ENCODE results near the gene DNAJC7.
A peak's percentile ranks its signal among the peaks of the same experiment; 100 is the strongest.
"Not testable (repeated sequence)": the region's sequence is repeated elsewhere in the genome, so short reads cannot be mapped to it uniquely, and the experiment has no call there.

DNAJC7 gene

DNA sequence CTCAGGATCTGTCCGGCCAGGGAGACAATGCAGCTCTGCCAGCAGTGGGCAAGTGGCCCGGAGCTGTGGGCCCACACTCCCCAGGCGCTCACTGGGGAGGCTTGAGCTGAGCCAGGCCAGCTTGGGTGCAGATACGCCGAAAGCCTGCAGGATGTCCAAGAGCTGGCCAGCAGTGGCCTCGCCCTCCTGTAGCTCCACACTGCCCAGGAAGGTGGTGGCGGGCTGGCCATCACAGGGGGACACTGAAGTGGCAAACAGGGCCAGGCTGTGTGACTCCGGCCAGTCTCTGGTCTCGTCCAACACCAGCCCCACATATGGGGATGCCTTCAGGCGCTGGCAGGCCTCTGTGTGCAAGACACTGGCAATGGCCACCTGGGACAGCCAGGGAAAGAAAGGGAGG lies 23.6 kb upstream of the DNAJC7 start:
- no peak for DNase-seq

DNA sequence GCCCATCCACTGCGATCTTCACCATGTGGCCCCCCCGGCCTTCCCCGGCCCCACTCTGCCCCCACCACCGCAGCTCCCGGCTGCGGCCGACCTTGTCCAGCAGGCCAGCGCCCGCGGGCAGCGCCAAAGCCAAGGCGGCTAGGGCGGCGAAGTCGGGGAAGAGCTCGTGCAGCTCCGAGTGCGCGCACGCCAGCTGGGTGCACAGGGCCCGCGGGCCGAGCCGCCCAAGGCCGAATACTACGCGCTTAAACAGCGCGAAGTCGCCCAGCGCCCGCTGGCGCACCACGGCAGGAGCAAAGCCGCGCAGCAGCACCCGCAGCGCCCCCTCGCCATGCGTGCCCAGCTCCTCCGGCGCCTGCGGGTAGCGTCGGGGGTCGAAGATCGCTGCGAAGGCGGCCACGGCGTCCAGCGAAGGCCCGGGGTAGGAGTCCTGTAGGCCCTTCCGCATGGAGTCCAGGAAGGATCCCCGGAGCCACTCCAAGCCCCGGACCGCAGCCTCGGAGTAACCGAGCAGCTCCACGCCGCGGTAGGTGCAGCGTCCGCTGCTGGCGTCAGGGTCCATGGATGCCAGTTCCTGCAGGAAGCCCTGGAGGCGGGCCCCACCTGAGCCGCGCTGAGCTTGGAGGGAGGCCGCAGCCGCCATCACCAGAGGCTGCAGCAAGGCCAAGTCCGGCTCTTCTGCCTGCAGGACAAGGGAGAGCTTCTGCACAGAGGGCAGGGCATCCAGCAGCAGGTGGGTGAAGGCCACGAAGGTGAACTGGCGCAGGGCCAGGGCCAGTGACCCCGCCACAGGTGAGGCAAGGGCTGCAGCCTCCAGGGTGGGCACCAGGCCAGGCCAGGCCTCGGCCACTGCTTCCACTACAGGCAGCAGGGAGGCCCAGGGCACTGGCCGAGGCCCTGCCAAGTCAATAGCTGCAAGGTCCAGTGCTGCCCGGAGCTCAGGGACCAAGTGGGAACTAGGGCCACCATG lies 22.8 kb upstream of the DNAJC7 start:
- no peak for DNase-seq

- no peak for DNase-seq
Observed at GRCh38 chr17:42038221-42038973, 21.2 kb upstream of the DNAJC7 start.

DNA sequence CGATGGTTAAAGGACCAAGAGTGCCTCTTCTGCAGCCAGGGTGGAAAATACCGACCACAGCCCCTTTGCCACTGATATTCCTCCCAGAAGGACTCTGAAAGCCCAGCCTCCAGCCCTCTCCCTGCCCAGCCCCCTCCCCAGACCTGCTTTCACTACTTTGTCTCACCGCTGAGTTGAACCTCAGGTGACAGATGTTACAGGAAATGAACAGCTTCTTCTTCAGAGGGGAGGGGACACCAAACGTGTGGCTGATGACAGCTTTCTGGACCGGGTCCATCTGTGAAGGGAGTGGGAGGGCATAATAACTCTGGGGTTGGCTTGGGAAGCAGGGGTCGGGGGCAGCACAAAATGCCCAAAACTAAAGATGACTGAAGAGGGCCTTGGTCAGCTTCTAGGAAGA lies 16.8 kb upstream of the DNAJC7 start:
- peak; percentile 65 for DNase-seq

GRCh38 chr17:42031584-42031983 lies 14.3 kb upstream of the DNAJC7 start:
- no peak for DNase-seq

- no peak for DNase-seq
Observed at GRCh38 chr17:42028791-42029127, 11.5 kb upstream of the DNAJC7 start.

DNA sequence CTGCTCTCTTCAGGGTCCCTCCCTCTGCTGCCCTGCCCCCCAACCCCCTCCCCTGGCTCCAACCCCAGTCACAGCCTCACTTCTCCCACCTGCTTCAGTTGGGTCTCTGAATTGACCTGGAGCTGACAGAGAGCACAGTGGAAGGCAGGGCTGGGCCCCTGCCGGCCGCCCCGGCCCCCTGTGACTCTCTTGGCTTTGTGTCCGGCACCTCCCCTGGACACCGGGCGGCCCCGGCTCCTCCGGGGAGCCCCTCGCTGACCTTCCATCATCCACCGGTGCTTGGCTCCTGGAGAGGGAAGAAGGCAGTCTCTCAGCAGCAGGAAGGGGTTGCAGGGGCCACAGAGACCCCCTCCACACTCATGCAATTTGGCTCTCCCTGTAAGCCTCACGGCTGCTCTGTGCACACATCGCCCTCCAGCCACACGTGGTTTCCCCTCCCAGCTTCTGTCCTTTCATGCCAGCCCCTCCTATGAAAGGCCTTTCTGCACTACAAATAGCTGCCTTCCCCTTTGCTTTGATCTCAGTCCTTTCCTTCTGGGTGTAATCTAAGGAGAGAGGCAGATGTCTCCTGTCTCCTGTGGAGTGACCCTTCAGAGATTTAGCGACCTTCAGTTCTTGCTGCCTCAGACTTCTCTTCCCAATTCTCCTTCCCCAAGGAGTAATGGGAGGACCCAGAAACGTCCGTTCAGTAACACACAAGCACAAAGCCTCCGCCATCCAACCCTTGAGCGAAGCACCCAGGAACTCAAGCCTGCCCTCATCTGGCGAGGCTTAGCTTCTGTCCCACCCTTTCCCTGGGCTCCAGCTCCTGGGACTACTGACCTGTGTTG lies 10.9 kb upstream of the DNAJC7 start:
- DNase-seq, result peak; percentile 69

GRCh38 chr17:42027590-42027889 lies 10.3 kb upstream of the DNAJC7 start:
- no peak for DNase-seq

GRCh38 chr17:42026857-42027589 lies 9.8 kb upstream of the DNAJC7 start:
- peak; percentile 31 for DNase-seq

GRCh38 chr17:42025936-42026335 lies 8.7 kb upstream of the DNAJC7 start:
- DNase-seq, result no peak

GRCh38 chr17:42025191-42025579 lies 7.9 kb upstream of the DNAJC7 start:
- DNase-seq, result no peak

- DNase-seq, result no peak
Observed at GRCh38 chr17:42023524-42024349, 6.5 kb upstream of the DNAJC7 start.

DNA sequence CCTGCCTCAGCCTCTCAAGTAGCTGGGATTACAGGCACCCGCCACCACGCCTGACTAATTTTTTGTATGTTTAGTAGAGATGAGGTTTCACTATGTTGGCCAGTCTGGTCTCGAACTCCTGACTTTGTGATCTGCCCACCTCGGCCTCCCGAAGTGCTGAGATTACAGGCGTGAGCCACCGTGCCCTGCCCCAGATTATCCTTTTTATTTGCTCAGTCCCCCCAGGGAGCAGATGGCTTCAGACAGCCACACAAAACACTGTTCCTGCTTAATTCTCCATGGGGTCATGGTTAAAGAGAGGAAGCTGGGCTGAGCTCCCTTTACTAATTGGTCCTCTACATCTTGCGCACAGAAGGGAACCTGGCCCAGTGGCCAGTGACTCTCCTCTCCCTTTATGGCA lies 3.6 kb upstream of the DNAJC7 start:
- peak; percentile 73 for DNase-seq

DNA sequence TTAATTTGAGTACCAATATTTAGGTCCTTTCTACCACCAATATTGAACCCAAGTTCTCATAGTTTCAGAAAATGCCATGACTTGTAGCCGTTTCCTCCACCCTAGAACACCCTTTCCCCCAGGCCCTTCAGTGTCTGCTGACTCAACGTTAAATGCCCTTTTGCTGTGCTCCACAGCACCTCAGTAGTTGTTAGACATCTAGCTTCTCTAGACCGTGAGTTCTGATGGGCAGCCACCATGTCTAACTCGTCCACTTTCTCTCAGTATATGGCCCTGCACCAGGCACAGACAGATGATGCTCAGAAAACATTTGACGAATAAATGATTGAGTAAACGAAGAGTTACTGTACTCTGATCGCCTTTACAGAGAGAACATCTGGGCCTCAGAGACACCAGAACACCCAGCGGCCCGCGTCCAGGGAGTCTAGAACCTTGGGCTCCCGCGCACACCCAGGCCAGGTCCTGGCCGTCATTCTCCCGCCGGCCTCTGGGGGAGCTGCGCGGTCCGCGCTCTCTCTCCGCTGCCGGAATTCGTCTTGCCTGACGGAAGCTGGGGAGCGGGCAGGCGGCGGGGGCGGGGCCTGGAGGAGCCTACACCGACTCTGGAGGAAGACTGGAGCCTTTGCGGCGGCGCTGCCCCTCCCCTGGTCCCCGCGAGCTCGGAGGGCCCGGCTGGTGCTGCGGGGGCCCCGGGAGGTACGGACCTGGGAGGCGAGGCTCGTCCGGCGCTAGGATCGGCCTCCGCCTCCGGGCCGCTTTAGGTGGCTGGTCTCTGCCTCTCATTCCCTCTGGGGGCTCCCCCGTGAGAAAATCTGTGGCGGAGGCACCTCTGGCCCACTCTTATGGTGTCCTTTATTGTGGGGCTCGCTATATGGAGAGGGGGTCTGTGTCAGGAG lies 2.5 kb upstream of the DNAJC7 start, which contains the start of gene NKIRAS2:
Gene NKIRAS2 (plus strand): TSS at position 582 of the 896 bp plus-strand sequence. CDS start 1,488 bp downstream, outside the sequence.
- peak; percentile 96 for DNase-seq

- DNase-seq, result no peak
Observed at GRCh38 chr17:42018988-42019387, 1.7 kb upstream of the DNAJC7 start.

- DNase-seq, result peak; percentile 70
Observed at GRCh38 chr17:42018339-42018738, 1.1 kb upstream of the DNAJC7 start.

- DNase-seq, result peak; percentile 90
Observed at GRCh38 chr17:42017866-42018200, 594 bp upstream of the DNAJC7 start.

- DNase-seq, result peak; percentile 39
Observed at GRCh38 chr17:42016411-42016831, 818 bp downstream of the DNAJC7 start.

DNA sequence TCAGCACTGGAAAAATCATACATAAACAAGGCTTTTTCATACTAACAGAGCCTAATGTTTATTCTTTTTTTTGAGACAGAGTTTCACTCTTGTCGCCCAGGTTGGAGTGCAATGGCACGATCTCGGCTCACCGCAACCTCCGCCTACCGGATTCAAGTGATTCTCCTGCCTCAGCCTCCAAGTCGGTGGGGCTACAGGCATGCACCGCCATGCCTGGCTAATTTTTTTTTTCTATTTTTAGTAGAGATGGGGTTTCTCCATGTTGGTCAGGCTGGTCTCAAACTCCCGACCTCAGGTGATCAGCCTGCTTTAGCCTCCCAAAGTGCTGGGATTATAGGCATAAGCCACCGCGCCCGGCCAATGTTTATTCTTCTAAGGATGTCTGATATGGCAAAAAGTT lies 3.5 kb downstream of the DNAJC7 start:
- DNase-seq, result not testable (repeated sequence)

- DNase-seq, result not testable (repeated sequence)
Observed at GRCh38 chr17:42012363-42012762, 4.9 kb downstream of the DNAJC7 start.
